H1 (cell line): ENCODE results near the gene RBM18. TPM values are rescaled to one million over a fixed set of nuclear protein-coding genes. Genes with fewer than 3 reads are reported as not detected.

Experiments
- CTCF ChIA-PET: fragments of 300-600 bp; sonication (Branson Sonifier 250); formaldehyde crosslinking; loops from one replicate; lab custom pipeline; 2021; ENCODE audit not compliant: partially characterized antibody; lab: Charles Lee
- POLR2A ChIA-PET: fragments of 300-600 bp; sonication (Branson Sonifier 250); formaldehyde crosslinking; loops from one replicate; lab custom pipeline; 2021; ENCODE audit warnings: inconsistent platforms; ENCODE audit not compliant: partially characterized antibody; lab: Charles Lee
- DNase-seq, 2 experiments: peaks; one replicate each; pipeline versions ENCODE4 v3.0.0 to v3.0.0-alpha.2; 2010 to 2022; ENCODE audit warnings: low spot score in 2 of 2, low read depth in 1 of 2, mixed read lengths in 1 of 2
- FAIRE-seq: peaks from 2 replicates; lab custom pipeline; 2011; peaks lifted over from hg19 to GRCh38; lab: Jason Lieb, UNC
- H2AFZ ChIP-seq: 2 replicates; pipeline ENCODE4 v1.8.1; 2012; ENCODE audit warnings: low read length, inconsistent platforms
- H2AK5ac ChIP-seq: 2 replicates; pipeline ENCODE4 v1.6.1; 2013; ENCODE audit warnings: low read depth, low read length
- H2BK120ac ChIP-seq: replicated peaks from 2 replicates; pipeline ENCODE3; 2013; ENCODE audit warnings: low read depth, low read length, inconsistent platforms
- H2BK12ac ChIP-seq: 2 replicates; pipeline ENCODE4 v1.6.1; 2013; ENCODE audit warnings: low read depth, low read length
- H2BK15ac ChIP-seq: 2 replicates; pipeline ENCODE4 v1.6.1; 2013; ENCODE audit warnings: low read length
- H2BK20ac ChIP-seq: 2 replicates; pipeline ENCODE4 v1.6.1; 2013; ENCODE audit warnings: low read length
- H2BK5ac ChIP-seq: 2 replicates; pipeline ENCODE4 v1.6.1; 2013; ENCODE audit warnings: low read depth, low read length
- H3K14ac ChIP-seq: 2 replicates; pipeline ENCODE4 v1.6.1; 2013; ENCODE audit warnings: inconsistent platforms; ENCODE audit not compliant: insufficient read length
- H3K18ac ChIP-seq: 2 replicates; pipeline ENCODE4 v1.6.1; 2013; ENCODE audit warnings: low read length; ENCODE audit errors: extremely low read depth
- H3K23ac ChIP-seq: 2 replicates; pipeline ENCODE4 v1.6.1; 2013; ENCODE audit warnings: inconsistent platforms; ENCODE audit not compliant: insufficient read length
- H3K23me2 ChIP-seq: 2 replicates; pipeline ENCODE4 v1.6.1; 2013; ENCODE audit warnings: low read depth, low read length
- H3K27ac ChIP-seq: 2 replicates; pipeline ENCODE4 v1.6.1; 2011; ENCODE audit warnings: low read depth, low read length, inconsistent platforms
- H3K27me3 ChIP-seq, 4 experiments: replicated peaks in 1 of 4; 1 replicate in 1 of 4; 2 replicates in 3 of 4; pipeline versions ENCODE4 v1.6.1 to v1.8.1; 2011 to 2013; ENCODE audit warnings: low read length in 3 of 4, mild to moderate bottlenecking in 3 of 4, inconsistent platforms in 2 of 4, mixed read lengths in 2 of 4, moderate library complexity in 1 of 4; ENCODE audit not compliant: control insufficient read depth in 3 of 4, insufficient read depth in 3 of 4; ENCODE audit errors: extremely low read depth in 1 of 4
- H3K36me3 ChIP-seq, 4 experiments: 2 replicates each; pipeline versions ENCODE4 v1.6.1 to v1.8.1; 2011 to 2013; ENCODE audit warnings: mild to moderate bottlenecking in 4 of 4, low read length in 3 of 4, moderate library complexity in 2 of 4, control low read depth in 1 of 4, inconsistent platforms in 1 of 4; ENCODE audit not compliant: insufficient read depth in 4 of 4, control insufficient read depth in 2 of 4
- H3K4ac ChIP-seq: replicated peaks from 2 replicates; pipeline ENCODE3; 2013; ENCODE audit warnings: low read length, low read depth, mixed read lengths, inconsistent platforms; ENCODE audit not compliant: insufficient read length
- H3K4me1 ChIP-seq, 4 experiments: replicated peaks in 1 of 4; 1 replicate in 1 of 4; 2 replicates in 3 of 4; pipeline versions ENCODE4 v1.6.1 to v1.8.1; 2011 to 2013; ENCODE audit warnings: low read length in 3 of 4, inconsistent platforms in 2 of 4, mixed read lengths in 1 of 4; ENCODE audit not compliant: insufficient read depth in 4 of 4, control insufficient read depth in 3 of 4
- H3K4me2 ChIP-seq, 2 experiments: 2 replicates each; pipeline versions ENCODE4 v1.6.1 to v1.8.1; 2011 to 2013; ENCODE audit warnings: low read depth in 2 of 2, low read length in 2 of 2, control low read depth in 1 of 2, inconsistent platforms in 1 of 2, mild to moderate bottlenecking in 1 of 2; ENCODE audit not compliant: insufficient read depth in 1 of 2
- H3K4me3 ChIP-seq, 4 experiments: fragments of 200-600, 300-600 bp in 1 of 4; sonication (generic), shearing (Covaris generic), sonication (Bioruptor Twin) in 1 of 4; 2 replicates each; pipeline versions ENCODE4 v1.5.1 to v1.8.1; 2011 to 2016; ENCODE audit warnings: low read length in 4 of 4, low read depth in 3 of 4, control low read depth in 2 of 4, inconsistent platforms in 2 of 4, mild to moderate bottlenecking in 2 of 4, mixed read lengths in 1 of 4, moderate library complexity in 1 of 4; ENCODE audit not compliant: insufficient read depth in 2 of 4; ENCODE audit errors: extremely low read depth in 1 of 4
- H3K56ac ChIP-seq: replicated peaks from 2 replicates; pipeline ENCODE3; 2013; ENCODE audit warnings: low read depth, mild to moderate bottlenecking, mixed read lengths, low read length, inconsistent platforms; ENCODE audit not compliant: insufficient read length
- H3K79me1 ChIP-seq: 2 replicates; pipeline ENCODE4 v1.6.1; 2013; ENCODE audit warnings: low read depth, low read length, control low read depth
- H3K79me2 ChIP-seq, 2 experiments: 2 replicates each; pipeline versions ENCODE4 v1.6.1 to v1.8.1; 2012 to 2013; ENCODE audit warnings: low read length in 2 of 2, mild to moderate bottlenecking in 2 of 2, inconsistent platforms in 1 of 2; ENCODE audit not compliant: insufficient read depth in 2 of 2, control insufficient read depth in 1 of 2
- H3K9ac ChIP-seq, 4 experiments: replicated peaks in 1 of 4; 1 replicate in 1 of 4; 2 replicates in 3 of 4; pipeline versions ENCODE4 v1.6.1 to v1.8.1; 2011 to 2013; ENCODE audit warnings: low read depth in 3 of 4, low read length in 3 of 4, control low read depth in 2 of 4, mild to moderate bottlenecking in 2 of 4, moderate library complexity in 2 of 4, inconsistent platforms in 1 of 4; ENCODE audit errors: extremely low read depth in 1 of 4
- H3K9me3 ChIP-seq, 2 experiments: 2 replicates each; pipeline versions ENCODE4 v1.6.1 to v1.8.1; 2012 to 2013; ENCODE audit warnings: mild to moderate bottlenecking in 2 of 2, moderate library complexity in 2 of 2, control low read depth in 1 of 2, inconsistent platforms in 1 of 2, low read depth in 1 of 2, low read length in 1 of 2, mixed read lengths in 1 of 2; ENCODE audit not compliant: insufficient read depth in 2 of 2
- H4K20me1 ChIP-seq, 2 experiments: replicated peaks in 1 of 2; 2 replicates each; pipeline versions ENCODE3 to v1.8.1; 2011 to 2013; ENCODE audit warnings: inconsistent platforms in 2 of 2, low read length in 2 of 2, mild to moderate bottlenecking in 1 of 2; ENCODE audit not compliant: insufficient read depth in 2 of 2, control insufficient read depth in 1 of 2
- H4K5ac ChIP-seq: 2 replicates; pipeline ENCODE4 v1.6.1; 2013; ENCODE audit warnings: low read length, low read depth, mixed read lengths, inconsistent platforms; ENCODE audit not compliant: insufficient read length
- H4K8ac ChIP-seq: 2 replicates; pipeline ENCODE4 v1.8.0; 2013; ENCODE audit warnings: mild to moderate bottlenecking, moderate library complexity, low read length, inconsistent platforms; ENCODE audit not compliant: insufficient read depth; ENCODE audit errors: extremely low read depth
- H4K91ac ChIP-seq: replicated peaks from 2 replicates; pipeline ENCODE3; 2013; ENCODE audit warnings: low read length, mixed read lengths, inconsistent platforms; ENCODE audit not compliant: insufficient read length
- CBX8 ChIP-seq: fragments of 300-800, 300-1000 bp; sonication (generic); IDR thresholded peaks from 2 replicates; pipeline ENCODE4 v1.7.1; 2016; ENCODE audit warnings: low read depth, low read length, borderline replicate concordance
- CHD1 ChIP-seq: IDR thresholded peaks from 2 replicates; pipeline ENCODE4 v1.6.1; 2012; ENCODE audit warnings: low read depth, low read length, improper control_type of control experiment
- KDM1A ChIP-seq: fragments of 200-600, 300-600 bp; sonication (generic); IDR thresholded peaks from 2 replicates; pipeline ENCODE4 v1.7.1; 2016; ENCODE audit warnings: mild to moderate bottlenecking, low read length, borderline replicate concordance
- MAFK ChIP-seq: IDR thresholded peaks from 2 replicates; pipeline ENCODE4 v1.6.1; 2012; ENCODE audit warnings: low read depth, mild to moderate bottlenecking, improper control_type of control experiment, low read length
- POU5F1 ChIP-seq: IDR thresholded peaks from 2 replicates; pipeline ENCODE4 v1.6.1; 2011; ENCODE audit warnings: low read depth, mild to moderate bottlenecking, low read length, moderate library complexity
- RXRA ChIP-seq: IDR thresholded peaks from 2 replicates; pipeline ENCODE4 v1.6.1; 2011; ENCODE audit warnings: low read depth, mild to moderate bottlenecking, low read length, moderate library complexity; ENCODE audit not compliant: insufficient read depth
- SP1 ChIP-seq: IDR thresholded peaks from 2 replicates; pipeline ENCODE4 v1.6.1; 2011; ENCODE audit warnings: low read depth, low read length
- TAF1 ChIP-seq: IDR thresholded peaks from 2 replicates; pipeline ENCODE4 v1.6.1; 2011; ENCODE audit warnings: mild to moderate bottlenecking, low read depth, low read length
- WGBS, 2 experiments: shearing (Covaris generic) in 1 of 2; methylation state at CpG; one replicate each; pipeline versions ENCODE4 v1.1.6 to v1.1.7; 2013 to 2015; ENCODE audit warnings: low lambda C conversion rate in 2 of 2, mixed read lengths in 2 of 2, inconsistent platforms in 1 of 2, low coverage in 1 of 2, missing lambda C conversion rate in 1 of 2; ENCODE audit not compliant: insufficient replicate concordance in 2 of 2, insufficient coverage in 1 of 2, insufficient read length in 1 of 2; ENCODE audit errors: extremely low coverage in 1 of 2, missing lambda C conversion rate in 1 of 2; 5-methylcytosine and 5-hydroxymethylcytosine counted together
- polyA plus RNA-seq, 7 experiments: library from polyadenylated mRNA; depleted of rRNA in 3 of 7; stranded (reverse) in 5 of 7; unstranded in 2 of 7; fragments of >200 nt in 5 of 7; fragments of 200-250 nt in 2 of 7; gene quantifications; 1 replicate in 5 of 7; 2 replicates in 1 of 7; 4 replicates in 1 of 7; pipeline versions ENCODE4 v1.2.1 to v1.2.3, GENCODE V29; 2011 to 2013; ENCODE audit warnings: missing spikeins in 2 of 7, mixed read lengths in 2 of 7
- total RNA-seq: library from RNA; stranded (reverse); fragmentation: NEBNext Ultra II Directional; extraction: Animal tissue kit (Norgen Biotek cat#: 25700); gene quantifications from 2 replicates; pipeline ENCODE4 v1.2.1, GENCODE V29; 2021
- TF ChIP-seq, protein P1 (sequence below): IDR thresholded peaks from 2 replicates; pipeline ENCODE4 v1.6.1; 2012; ENCODE audit warnings: inconsistent platforms

The RBM18 gene
- total and polyA plus RNA-seq, 2 of the 8 experiments (the other 6 are each of a cell fraction or from before 2014, with no cell fraction given), result 5.9 to 14.3 TPM

DNA sequence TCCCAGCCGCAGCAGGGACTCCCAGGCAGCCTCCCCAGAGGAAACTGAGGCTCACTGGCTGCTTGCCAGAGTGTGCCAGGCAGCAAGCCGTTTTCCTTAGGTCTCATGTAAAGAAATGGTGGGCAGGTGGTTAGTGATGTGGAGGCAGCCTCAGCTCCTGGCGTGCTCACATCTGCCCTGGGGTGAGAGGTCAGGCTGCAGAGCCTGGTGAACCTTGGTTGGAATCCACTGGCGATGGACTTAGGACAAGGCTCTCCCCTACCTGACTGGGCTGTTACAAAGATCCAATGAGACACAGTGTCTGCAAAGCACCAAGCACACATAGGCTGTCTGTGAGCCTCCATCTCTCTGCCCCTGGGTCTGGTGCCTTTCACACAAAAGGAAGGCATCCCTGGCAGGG, 66.8 kb downstream of the RBM18 start:
- H3K18ac ChIP-seq, result no peak overlapping the region
- TF ChIP-seq SP1 (no peak), RXRA (no peak), MAFK (no peak), CBX8 (no peak), TAF1 (no peak), KDM1A (no peak), CHD1 (no peak), POU5F1 (no peak)
- TF ChIP-seq, protein P1, sequence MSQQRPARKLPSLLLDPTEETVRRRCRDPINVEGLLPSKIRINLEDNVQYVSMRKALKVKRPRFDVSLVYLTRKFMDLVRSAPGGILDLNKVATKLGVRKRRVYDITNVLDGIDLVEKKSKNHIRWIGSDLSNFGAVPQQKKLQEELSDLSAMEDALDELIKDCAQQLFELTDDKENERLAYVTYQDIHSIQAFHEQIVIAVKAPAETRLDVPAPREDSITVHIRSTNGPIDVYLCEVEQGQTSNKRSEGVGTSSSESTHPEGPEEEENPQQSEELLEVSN, result no peak
- no peaks in the 10 kb centered on the region for H3K79me1 ChIP-seq
- POLR2A ChIA-PET, result interaction anchor here (0.6 to 3.5 kb wide), 3 partner anchors 10 to 38 kb away, joined by 3 to 7 read pairs (median 3); partner anchors contain the start of genes MORN5 and NDUFA8
- H4K91ac ChIP-seq, result no peak overlapping the region
- H4K20me1 ChIP-seq, result no peaks in the 10 kb centered on the region
- no peak overlapping the region for H3K23ac ChIP-seq
- no peaks in the 10 kb centered on the region for H3K23me2 ChIP-seq
- H3K4me2 ChIP-seq, result no peak overlapping the region
- no peak overlapping the region for H4K5ac ChIP-seq
- CTCF ChIA-PET, result interaction anchor here (1.4 to 2.6 kb wide), 2 partner anchors 12 to 40 kb away, joined by 4 to 12 read pairs; no protein-coding TSS in a partner anchor
- H3K9me3 ChIP-seq, result no peaks in the 10 kb centered on the region
- H3K36me3 ChIP-seq, result no peaks in the 10 kb centered on the region
- no peak overlapping the region; the same call in 1 of the 2 replicates for H2AK5ac ChIP-seq
- no peaks in the 10 kb centered on the region for H3K79me2 ChIP-seq
- H3K56ac ChIP-seq, result no peak overlapping the region
- H2BK120ac ChIP-seq, result no peak overlapping the region
- no peak overlapping the region for H2BK15ac ChIP-seq
- H3K4ac ChIP-seq, result no peak overlapping the region
- H3K9ac ChIP-seq, result no peak overlapping the region
- H3K14ac ChIP-seq, result no peak overlapping the region
- DNase-seq (no peak), FAIRE-seq (no peak)
- peak overlapping the region; percentile 36; the same call in 1 of the 2 replicates for H4K8ac ChIP-seq
- H3K27ac ChIP-seq, result no peak overlapping the region
- H3K27me3 ChIP-seq, result no peaks in the 10 kb centered on the region; a peak in 1 of 7 replicates
- H3K4me1 ChIP-seq, result peaks cover 0 to 4% (median 1%) of the 10 kb centered on the region in 4 experiments; a peak in 4 of 7 replicates
- H2BK12ac ChIP-seq, result peak overlapping the region; percentile 90; the same call in 1 of the 2 replicates
- WGBS, 2 experiments, result 88% methylated on average over 4 of the region's 4 CpGs; no CpG with 5 or more reads in 1 of the 2 experiments
- no peak overlapping the region for H3K4me3 ChIP-seq
- no peak overlapping the region for H2AFZ ChIP-seq
- no peak overlapping the region for H2BK20ac ChIP-seq
- H2BK5ac ChIP-seq, result no peak overlapping the region
